Measurements from ENCODE around the gene FAM89A.

GRCh38 chr1:230985711-230986110, 54.3 kb downstream of the FAM89A start:
- TF ChIP-seq CTCF (IDR thresholded peaks at IDR 0.05) (no peak), EZH2 (IDR thresholded peaks at IDR 0.05; ENCODE audit: borderline replicate concordance, insufficient read depth, low read depth, low read length, poor library complexity, severe bottlenecking) (no peak)

Data from B cell (primary cell).